K562 (cell line): ENCODE data around the gene TEX22. TPM values are rescaled to one million over a fixed set of nuclear protein-coding genes. Genes with fewer than 3 reads are reported as not detected.

Source experiments
- ATF7 ChIP-seq: fragments of 450-650 bp; IDR thresholded peaks from 2 replicates; pipeline ENCODE4 v1.7.1; 2014; ENCODE audit warnings: mild to moderate bottlenecking, moderate library complexity
- CC2D1A ChIP-seq: fragments of 450-650 bp; IDR thresholded peaks from 2 replicates; pipeline ENCODE4 v1.6.1; 2017; ENCODE audit warnings: mild to moderate bottlenecking
- CEBPG ChIP-seq, 3 experiments: fragments of 200-800 bp in 1 of 3; sonication (Bioruptor generic) in 1 of 3; sonication (generic) in 1 of 3; formaldehyde crosslinking in 1 of 3; IDR thresholded peaks in 2 of 3; conservative IDR thresholded peaks in 1 of 3; 2 replicates each; pipeline versions ENCODE4 v1.6.1 to v1.8.0; 2016 to 2022; ENCODE audit warnings: missing compliant biosample characterization in 2 of 3, missing genetic modification characterization in 2 of 3, mild to moderate bottlenecking in 1 of 3, missing genetic modification reagents in 1 of 3
- CHCHD3 ChIP-seq: fragments of 250-450 bp; sonication (Bioruptor Pico); IDR thresholded peaks from 2 replicates; pipeline ENCODE4 v2.1.2; 2022; ENCODE audit warnings: mild to moderate bottlenecking
- EGR1 ChIP-seq: fragments of 450-650 bp; conservative IDR thresholded peaks from 2 replicates; pipeline ENCODE4 v1.6.1; 2017; ENCODE audit warnings: mild to moderate bottlenecking
- FOXK1 ChIP-seq: sonication (generic); formaldehyde crosslinking; IDR thresholded peaks from 2 replicates; pipeline ENCODE4 v1.8.0; 2022; ENCODE audit warnings: missing genetic modification reagents, mild to moderate bottlenecking, borderline replicate concordance
- HDAC8 ChIP-seq: fragments of 450-650 bp; IDR thresholded peaks from 2 replicates; pipeline ENCODE4 v1.6.1; 2016; ENCODE audit warnings: mild to moderate bottlenecking, missing genetic modification characterization, moderate library complexity, missing compliant biosample characterization
- NFYB ChIP-seq: IDR thresholded peaks from 2 replicates; pipeline ENCODE4 v1.6.1; 2011; ENCODE audit warnings: mild to moderate bottlenecking, moderate library complexity; ENCODE audit not compliant: insufficient read length; ENCODE audit errors: extremely low read depth
- RBM22 ChIP-seq: fragments of 200-400 bp; formaldehyde crosslinking; IDR thresholded peaks from 2 replicates; pipeline ENCODE4 v1.6.1; 2018; ENCODE audit warnings: low read length, low read depth; ENCODE audit not compliant: poor library complexity, severe bottlenecking
- RCOR1 ChIP-seq, 2 experiments: IDR thresholded peaks; 2 replicates each; pipeline ENCODE4 v1.6.1; 2012; ENCODE audit warnings: low read depth in 2 of 2, low read length in 2 of 2, borderline replicate concordance in 1 of 2, improper control_type of control experiment in 1 of 2
- SREBF2 ChIP-seq: sonication (generic); formaldehyde crosslinking; IDR thresholded peaks from 2 replicates; pipeline ENCODE4 v1.4.0; 2020; ENCODE audit warnings: mild to moderate bottlenecking, missing genetic modification reagents
- TCFL5 ChIP-seq: fragments of 250-450 bp; sonication (Bioruptor Pico); conservative IDR thresholded peaks from 2 replicates; pipeline ENCODE4 v1.6.1; 2021; ENCODE audit warnings: mild to moderate bottlenecking, moderate library complexity, matching md5 sums
- TFAM ChIP-seq: fragments of 250-450 bp; sonication (Bioruptor Pico); conservative IDR thresholded peaks from 2 replicates; pipeline ENCODE4 v1.5.0; 2021; ENCODE audit warnings: mild to moderate bottlenecking, moderate library complexity
- ZFP30 ChIP-seq: fragments of 250-450 bp; sonication (Bioruptor Pico); IDR thresholded peaks from 2 replicates; pipeline ENCODE4 v1.8.0; 2022; ENCODE audit warnings: moderate library complexity, mild to moderate bottlenecking, inconsistent platforms, borderline replicate concordance
- ZSCAN29 ChIP-seq: fragments of 450-650 bp; IDR thresholded peaks from 2 replicates; pipeline ENCODE4 v1.6.1; 2017
- polyA plus RNA-seq, 8 experiments: library from polyadenylated mRNA; depleted of rRNA in 4 of 8; stranded (reverse) in 5 of 8; unstranded in 3 of 8; fragments of >200 nt; fragmentation: Nextera tagmentation in 2 of 8; fragmentation: Illumina TruSeq in 1 of 8; extraction: Ambion mirVana in 2 of 8; extraction: Trizol in 1 of 8; gene quantifications; 2 replicates each; pipeline versions ENCODE4 v1.2.1 to v1.2.3, GENCODE V29; 2011 to 2014; ENCODE audit warnings: inconsistent platforms in 1 of 8, missing spikeins in 1 of 8
- total RNA-seq, 7 experiments: library from RNA; depleted of rRNA in 6 of 7; stranded (reverse); fragments of >200 nt in 6 of 7; fragmentation: Illumina TruSeq in 2 of 7; extraction: Trizol in 2 of 7; gene quantifications; 2 replicates each; pipeline versions ENCODE4 v1.2.1 to v1.2.3, GENCODE V29; 2011 to 2021; ENCODE audit warnings: low replicate concordance in 1 of 7
- TF ChIP-seq, protein P1 (sequence below): fragments of 200-800 bp; sonication (Bioruptor generic); IDR thresholded peaks from 2 replicates; pipeline ENCODE4 v1.6.1; 2017; ENCODE audit warnings: missing genetic modification characterization, missing compliant biosample characterization
- TF ChIP-seq, protein P2 (sequence below), 2 experiments: fragments of 450-650 bp; IDR thresholded peaks; 2 replicates each; pipeline ENCODE4 v1.6.1; 2016
- TF ChIP-seq, protein P3 (sequence below): fragments of 250-450 bp; sonication (Bioruptor Pico); IDR thresholded peaks from 2 replicates; pipeline ENCODE4 v1.9.0; 2021; ENCODE audit warnings: mild to moderate bottlenecking
- TF ChIP-seq, protein P4 (sequence below): sonication (generic); formaldehyde crosslinking; IDR thresholded peaks from 2 replicates; pipeline ENCODE4 v1.8.1; 2022; ENCODE audit warnings: missing genetic modification reagents
- TF ChIP-seq, protein P5 (sequence below): fragments of 250-450 bp; sonication (Bioruptor Pico); IDR thresholded peaks from 2 replicates; pipeline ENCODE4 v1.5.0; 2022; ENCODE audit warnings: mild to moderate bottlenecking

Gene TEX22
- total and polyA plus RNA-seq, 9 of the 15 experiments (the other 6 are each of a cell fraction or from before 2014, with no cell fraction given), result 0.04 to 1.7 (median 0.23) TPM; not detected in 2

DNA sequence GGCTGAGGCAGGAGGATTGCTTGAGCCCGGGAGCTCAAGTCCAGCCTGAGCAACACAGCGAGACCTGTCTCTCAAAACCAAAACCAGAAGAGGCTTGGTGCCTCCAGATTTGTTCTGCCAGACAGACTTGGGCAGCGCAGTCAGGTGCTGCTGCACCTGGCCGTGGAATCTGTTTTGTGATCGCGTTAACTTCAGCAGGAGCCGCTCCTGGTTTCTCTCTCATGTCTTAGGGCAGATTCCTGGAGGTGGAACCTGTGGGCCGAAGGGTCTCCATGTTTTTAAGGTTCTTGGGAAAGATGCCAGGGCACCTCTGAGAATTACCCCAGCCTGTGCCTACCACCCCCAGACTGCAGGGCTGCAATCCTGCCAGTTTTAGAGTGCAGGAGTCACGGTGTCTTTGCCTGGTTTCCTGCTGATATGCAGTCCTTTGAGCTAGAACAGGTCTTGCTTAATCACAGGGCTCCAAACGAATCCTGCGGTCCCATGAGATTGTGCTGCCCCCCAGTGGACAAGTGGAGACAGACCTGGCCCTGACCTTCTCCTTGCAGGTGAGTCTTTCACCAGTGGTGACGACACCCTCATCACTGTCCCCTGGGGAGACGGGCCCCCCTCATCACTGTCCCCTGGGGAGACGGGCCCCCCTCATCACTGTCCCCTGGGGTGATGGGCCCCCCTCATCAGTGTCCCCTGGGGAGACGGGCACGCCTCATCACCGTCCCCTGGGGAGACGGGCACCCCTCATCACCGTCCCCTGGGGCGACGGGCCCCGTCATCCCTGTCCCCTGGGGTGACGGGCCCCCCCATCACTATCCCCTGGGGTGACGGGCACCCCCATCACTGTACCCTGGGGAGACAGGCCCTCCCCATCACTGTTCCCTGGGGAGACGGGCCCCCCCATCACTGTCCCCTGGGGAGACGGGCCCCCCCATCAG, 46.2 kb upstream of the TEX22 start (continued):
- TF ChIP-seq ATF7 (no peak), NFYB (no peak), EGR1 (no peak), RBM22 (no peak), CC2D1A (no peak), SREBF2 (CRISPR knock-in tag) (no peak), ZSCAN29 (no peak), TCFL5 (CRISPR knock-in tag) (no peak), RCOR1 (IDR thresholded peaks at IDR 0.05; ENCODE audit: borderline replicate concordance in 1 of 2, low read depth in 2 of 2, low read length in 2 of 2) (0 out of 4 replicates have a peak, but pooled peaks of 1 of the 2 experiments have one; percentile 32), CEBPG (CRISPR knock-in tag; IDR thresholded peaks at IDR 0.05) (peak; percentile 97), CEBPG (tag; conservative IDR thresholded peaks at IDR 0.05 in 1 of 2, IDR thresholded peaks at IDR 0.05 in 1 of 2) (peak; percentile 92 to 94), ZFP30 (CRISPR knock-in tag) (no peak), HDAC8 (tag) (no peak), CHCHD3 (CRISPR knock-in tag) (no peak), FOXK1 (CRISPR knock-in tag) (no peak), TFAM (CRISPR knock-in tag) (no peak)
- TF ChIP-seq, protein P1, sequence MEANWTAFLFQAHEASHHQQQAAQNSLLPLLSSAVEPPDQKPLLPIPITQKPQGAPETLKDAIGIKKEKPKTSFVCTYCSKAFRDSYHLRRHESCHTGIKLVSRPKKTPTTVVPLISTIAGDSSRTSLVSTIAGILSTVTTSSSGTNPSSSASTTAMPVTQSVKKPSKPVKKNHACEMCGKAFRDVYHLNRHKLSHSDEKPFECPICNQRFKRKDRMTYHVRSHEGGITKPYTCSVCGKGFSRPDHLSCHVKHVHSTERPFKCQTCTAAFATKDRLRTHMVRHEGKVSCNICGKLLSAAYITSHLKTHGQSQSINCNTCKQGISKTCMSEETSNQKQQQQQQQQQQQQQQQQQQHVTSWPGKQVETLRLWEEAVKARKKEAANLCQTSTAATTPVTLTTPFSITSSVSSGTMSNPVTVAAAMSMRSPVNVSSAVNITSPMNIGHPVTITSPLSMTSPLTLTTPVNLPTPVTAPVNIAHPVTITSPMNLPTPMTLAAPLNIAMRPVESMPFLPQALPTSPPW (CRISPR knock-in tag), result no peak
- TF ChIP-seq, protein P2, sequence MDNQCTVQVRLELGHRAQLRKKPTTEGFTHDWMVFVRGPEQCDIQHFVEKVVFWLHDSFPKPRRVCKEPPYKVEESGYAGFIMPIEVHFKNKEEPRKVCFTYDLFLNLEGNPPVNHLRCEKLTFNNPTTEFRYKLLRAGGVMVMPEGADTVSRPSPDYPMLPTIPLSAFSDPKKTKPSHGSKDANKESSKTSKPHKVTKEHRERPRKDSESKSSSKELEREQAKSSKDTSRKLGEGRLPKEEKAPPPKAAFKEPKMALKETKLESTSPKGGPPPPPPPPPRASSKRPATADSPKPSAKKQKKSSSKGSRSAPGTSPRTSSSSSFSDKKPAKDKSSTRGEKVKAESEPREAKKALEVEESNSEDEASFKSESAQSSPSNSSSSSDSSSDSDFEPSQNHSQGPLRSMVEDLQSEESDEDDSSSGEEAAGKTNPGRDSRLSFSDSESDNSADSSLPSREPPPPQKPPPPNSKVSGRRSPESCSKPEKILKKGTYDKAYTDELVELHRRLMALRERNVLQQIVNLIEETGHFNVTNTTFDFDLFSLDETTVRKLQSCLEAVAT (IDR thresholded peaks at IDR 0.05), result no peak
- TF ChIP-seq, protein P3, sequence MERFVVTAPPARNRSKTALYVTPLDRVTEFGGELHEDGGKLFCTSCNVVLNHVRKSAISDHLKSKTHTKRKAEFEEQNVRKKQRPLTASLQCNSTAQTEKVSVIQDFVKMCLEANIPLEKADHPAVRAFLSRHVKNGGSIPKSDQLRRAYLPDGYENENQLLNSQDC (CRISPR knock-in tag), result no peak
- TF ChIP-seq, protein P4, sequence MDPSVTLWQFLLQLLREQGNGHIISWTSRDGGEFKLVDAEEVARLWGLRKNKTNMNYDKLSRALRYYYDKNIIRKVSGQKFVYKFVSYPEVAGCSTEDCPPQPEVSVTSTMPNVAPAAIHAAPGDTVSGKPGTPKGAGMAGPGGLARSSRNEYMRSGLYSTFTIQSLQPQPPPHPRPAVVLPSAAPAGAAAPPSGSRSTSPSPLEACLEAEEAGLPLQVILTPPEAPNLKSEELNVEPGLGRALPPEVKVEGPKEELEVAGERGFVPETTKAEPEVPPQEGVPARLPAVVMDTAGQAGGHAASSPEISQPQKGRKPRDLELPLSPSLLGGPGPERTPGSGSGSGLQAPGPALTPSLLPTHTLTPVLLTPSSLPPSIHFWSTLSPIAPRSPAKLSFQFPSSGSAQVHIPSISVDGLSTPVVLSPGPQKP, result no peak
- TF ChIP-seq, protein P5, sequence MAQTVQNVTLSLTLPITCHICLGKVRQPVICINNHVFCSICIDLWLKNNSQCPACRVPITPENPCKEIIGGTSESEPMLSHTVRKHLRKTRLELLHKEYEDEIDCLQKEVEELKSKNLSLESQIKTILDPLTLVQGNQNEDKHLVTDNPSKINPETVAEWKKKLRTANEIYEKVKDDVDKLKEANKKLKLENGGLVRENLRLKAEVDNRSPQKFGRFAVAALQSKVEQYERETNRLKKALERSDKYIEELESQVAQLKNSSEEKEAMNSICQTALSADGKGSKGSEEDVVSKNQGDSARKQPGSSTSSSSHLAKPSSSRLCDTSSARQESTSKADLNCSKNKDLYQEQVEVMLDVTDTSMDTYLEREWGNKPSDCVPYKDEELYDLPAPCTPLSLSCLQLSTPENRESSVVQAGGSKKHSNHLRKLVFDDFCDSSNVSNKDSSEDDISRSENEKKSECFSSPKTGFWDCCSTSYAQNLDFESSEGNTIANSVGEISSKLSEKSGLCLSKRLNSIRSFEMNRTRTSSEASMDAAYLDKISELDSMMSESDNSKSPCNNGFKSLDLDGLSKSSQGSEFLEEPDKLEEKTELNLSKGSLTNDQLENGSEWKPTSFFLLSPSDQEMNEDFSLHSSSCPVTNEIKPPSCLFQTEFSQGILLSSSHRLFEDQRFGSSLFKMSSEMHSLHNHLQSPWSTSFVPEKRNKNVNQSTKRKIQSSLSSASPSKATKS, result no peak
